Measurements from ENCODE around the gene ZNF740. TPM values are rescaled to one million over a fixed set of nuclear protein-coding genes. Genes with fewer than 3 reads are reported as not detected.

The ZNF740 gene
- total RNA-seq, 2 experiments from 2014 or later: 31.6 to 58.2 TPM

GRCh38 chr12:53208435-53208834, 27.9 kb downstream of the ZNF740 start:
- ChIA-PET POLR2A (interaction anchor here (0.7 to 4.6 kb wide), 13 partner anchors 9 to 171 kb away, joined by 3 to 43 read pairs (median 5); partner anchors contain the start of genes AAAS, ESPL1, PFDN5 and SP1), CTCF (ENCODE audit: unreplicated experiment) (interaction anchor here (0.6 to 1.5 kb wide), 3 partner anchors 49 to 202 kb away, joined by 3 to 6 read pairs (median 5); partner anchors contain the start of gene EIF4B)
- H3K9me2 ChIP-seq (ENCODE audit: insufficient read depth, low read length): no peaks in the 10 kb centered on the region
- H2AFZ ChIP-seq (ENCODE audit: low read length): peak overlapping the region; percentile 37; the same call in 1 of the 2 replicates
- H3K79me2 ChIP-seq (ENCODE audit: insufficient read depth, low read depth, low read length): peaks cover 43% of the 10 kb centered on the region
- DNase-seq (ENCODE audit: low spot score): no peak
- H3K4me2 ChIP-seq (ENCODE audit: low read length): peak overlapping the region; percentile 78
- no peaks in the 10 kb centered on the region for H4K20me1 ChIP-seq (ENCODE audit: insufficient read depth, low read length)
- peak overlapping the region; percentile 67 for H3K27ac ChIP-seq (ENCODE audit: low read depth, low read length, poor library complexity, severe bottlenecking)
- H3K36me3 ChIP-seq (ENCODE audit: insufficient read depth, low read length): peaks cover 18% of the 10 kb centered on the region; the same call in 1 of the 2 replicates
- BruUV-seq (replicated peaks): no TSS peak
- intact Hi-C loops (cut with micrococcal nuclease; ENCODE audit: unreplicated experiment): loop anchor here (5.0 to 10.0 kb wide), 2 partner anchors 296 to 544 kb away; partner anchors contain the start of genes CISTR, NPFF and TARBP2
- peaks cover 74% of the 10 kb centered on the region for H3K4me1 ChIP-seq (ENCODE audit: insufficient read depth, low read length, poor library complexity, severe bottlenecking)
- no peaks in the 10 kb centered on the region for H3K9me3 ChIP-seq (ENCODE audit: low read length)
- TF ChIP-seq CTCF (conservative IDR thresholded peaks at IDR 0.05; ENCODE audit: low read length) (no peak), EZH2phosphoT487 (IDR thresholded peaks at IDR 0.05; ENCODE audit: borderline replicate concordance, low read depth, low read length) (no peak)
- peak overlapping the region; percentile 50 for H3K4me3 ChIP-seq (ENCODE audit: low read depth, low read length, poor library complexity, severe bottlenecking)

GRCh38 chr12:53208877-53209463, 28.4 kb downstream of the ZNF740 start:
- no peak for TF ChIP-seq CTCF (conservative IDR thresholded peaks at IDR 0.05; ENCODE audit: low read length)
- no peak for TF ChIP-seq EZH2phosphoT487 (IDR thresholded peaks at IDR 0.05; ENCODE audit: borderline replicate concordance, low read depth, low read length)
- Histone ChIP-seq H3K79me2 (ENCODE audit: insufficient read depth, low read depth, low read length) (peaks cover 38% of the 10 kb centered on the region), H2AFZ (ENCODE audit: low read length) (peak overlapping the region; percentile 37; the same call in 1 of the 2 replicates), H3K4me3 (ENCODE audit: low read depth, low read length, poor library complexity, severe bottlenecking) (peak overlapping the region; percentile 50), H4K20me1 (ENCODE audit: insufficient read depth, low read length) (no peaks in the 10 kb centered on the region), H3K9me2 (ENCODE audit: insufficient read depth, low read length) (no peaks in the 10 kb centered on the region), H3K4me2 (ENCODE audit: low read length) (peak overlapping the region; percentile 78), H3K9me3 (ENCODE audit: low read length) (no peaks in the 10 kb centered on the region), H3K36me3 (ENCODE audit: insufficient read depth, low read length) (peaks cover 13% of the 10 kb centered on the region; the same call in 1 of the 2 replicates), H3K27ac (ENCODE audit: low read depth, low read length, poor library complexity, severe bottlenecking) (peak overlapping the region; percentile 67), H3K4me1 (ENCODE audit: insufficient read depth, low read length, poor library complexity, severe bottlenecking) (peaks cover 74% of the 10 kb centered on the region)
- ChIA-PET POLR2A (interaction anchor here (0.7 to 4.6 kb wide), 12 partner anchors 10 to 115 kb away, joined by 3 to 43 read pairs (median 4); partner anchors contain the start of genes AAAS, ESPL1 and PFDN5), CTCF (ENCODE audit: unreplicated experiment) (interaction anchor here (1.0 to 1.5 kb wide), 3 partner anchors 10 to 58 kb away, joined by 3 to 6 read pairs (median 5); no protein-coding TSS in a partner anchor)
- intact Hi-C loops (cut with micrococcal nuclease; ENCODE audit: unreplicated experiment): loop anchor here (1.0 to 10.0 kb wide), 3 partner anchors 59 to 543 kb away; partner anchors contain the start of genes CISTR, ESPL1, NPFF and TARBP2
- BruUV-seq (replicated peaks): no TSS peak
- peak; percentile 51 for DNase-seq (ENCODE audit: low spot score)

All from OCI-LY7 (cell line).